LNCaP clone FGC (cell line): ENCODE data around the gene SH3BGRL2.

Source experiments
- DNase-seq: peaks from one replicate; pipeline ENCODE4 v3.0.0-alpha.2; 2011; ENCODE audit warnings: low read depth
- H3K4me3 ChIP-seq: 2 replicates; pipeline ENCODE4 v1.5.1; 2011; ENCODE audit warnings: mild to moderate bottlenecking, low read depth, low read length, control low read depth
- CTCF ChIP-seq: IDR thresholded peaks from 2 replicates; pipeline ENCODE4 v1.5.1; 2012; ENCODE audit warnings: mild to moderate bottlenecking; ENCODE audit not compliant: control insufficient read depth, insufficient read depth; ENCODE audit errors: extremely low read depth

The SH3BGRL2 gene

GRCh38 chr6:79665725-79666551, 34.8 kb downstream of the SH3BGRL2 start:
- no peak overlapping the region for H3K4me3 ChIP-seq
- DNase-seq: no peak
- TF ChIP-seq CTCF: no peak

- no peak for TF ChIP-seq CTCF
- no peak overlapping the region for H3K4me3 ChIP-seq
- no peak for DNase-seq
Observed at GRCh38 chr6:79666634-79667033, 35.5 kb downstream of the SH3BGRL2 start.

- H3K4me3 ChIP-seq: no peak overlapping the region
- no peak for DNase-seq
- no peak for TF ChIP-seq CTCF
Observed at GRCh38 chr6:79668381-79668780, 37.3 kb downstream of the SH3BGRL2 start.

GRCh38 chr6:79669766-79670165, 38.6 kb downstream of the SH3BGRL2 start:
- H3K4me3 ChIP-seq: no peak overlapping the region
- no peak for TF ChIP-seq CTCF
- no peak for DNase-seq

GRCh38 chr6:79670789-79671188, 39.7 kb downstream of the SH3BGRL2 start:
- DNase-seq: no peak
- H3K4me3 ChIP-seq: no peak overlapping the region
- no peak for TF ChIP-seq CTCF

- DNase-seq: peak; percentile 14
- TF ChIP-seq CTCF: no peak
- no peak overlapping the region for H3K4me3 ChIP-seq
Observed at GRCh38 chr6:79671600-79672266, 40.6 kb downstream of the SH3BGRL2 start.

GRCh38 chr6:79672631-79673111, 41.5 kb downstream of the SH3BGRL2 start:
- H3K4me3 ChIP-seq: no peak overlapping the region
- peak; percentile 21 for DNase-seq
- peak; percentile 61 for TF ChIP-seq CTCF
